Naive thymus-derived CD4-positive, alpha-beta T cell (primary cell): ENCODE data around the gene IPP. TPM values are rescaled to one million over a fixed set of nuclear protein-coding genes. Genes with fewer than 3 reads are reported as not detected.

Experiments used
- ATAC-seq: fragments of 150-1000 bp; cut with Tn5 transposase; 2 replicates; pipeline ENCODE4 v1.10.0; 2021; ENCODE audit warnings: mild to moderate bottlenecking, moderate library complexity
- CTCF ChIA-PET: fragments of 350-600 bp; sonication (Branson Sonifier 250); formaldehyde crosslinking; loops from one replicate; lab custom pipeline; 2021; ENCODE audit warnings: antibody characterized with exemption; lab: Charles Lee
- POLR2A ChIA-PET: fragments of 350-600 bp; sonication (Branson Sonifier 250); formaldehyde crosslinking; loops from one replicate; lab custom pipeline; 2021; ENCODE audit warnings: antibody characterized with exemption, inconsistent platforms; lab: Charles Lee
- DNase-seq, 9 donors: peaks; one replicate each; pipeline versions ENCODE4 v3.0.0 to v3.0.0-alpha.2; 2020 to 2022; ENCODE audit warnings: mixed read lengths in 1 of 9
- H3K27ac ChIP-seq: one replicate; pipeline ENCODE4 v1.7.0; 2013; ENCODE audit warnings: mild to moderate bottlenecking, low read depth, low read length, moderate library complexity
- H3K27me3 ChIP-seq, 2 donors: one replicate each; pipeline ENCODE4 v1.7.0; 2013; ENCODE audit warnings: low read length in 2 of 2, mild to moderate bottlenecking in 2 of 2, moderate library complexity in 2 of 2; ENCODE audit not compliant: control insufficient read depth in 2 of 2, insufficient read depth in 2 of 2
- H3K36me3 ChIP-seq, 3 experiments: 1 replicate in 2 of 3; 2 replicates in 1 of 3; pipeline ENCODE4 v1.7.0; 2013; ENCODE audit warnings: low read length in 3 of 3, mild to moderate bottlenecking in 3 of 3, moderate library complexity in 1 of 3; ENCODE audit not compliant: insufficient read depth in 3 of 3, control insufficient read depth in 2 of 3
- H3K4me1 ChIP-seq, 2 donors: one replicate each; pipeline ENCODE4 v1.7.0; 2013; ENCODE audit warnings: low read length in 2 of 2, mild to moderate bottlenecking in 2 of 2, moderate library complexity in 1 of 2; ENCODE audit not compliant: control insufficient read depth in 2 of 2, insufficient read depth in 2 of 2
- H3K4me3 ChIP-seq: 2 replicates; pipeline ENCODE4 v1.7.0; 2013; ENCODE audit warnings: mild to moderate bottlenecking, low read length
- H3K9me3 ChIP-seq, 3 experiments: 1 replicate in 2 of 3; 2 replicates in 1 of 3; pipeline ENCODE4 v1.7.0; 2013; ENCODE audit warnings: low read length in 3 of 3; ENCODE audit not compliant: control insufficient read depth in 2 of 3
- H3K27ac Mint-ChIP-seq, 9 donors: one replicate each; pipeline ENCODE4 v1.8.0; 2020 to 2022; ENCODE audit warnings: mixed read lengths in 9 of 9, mild to moderate bottlenecking in 8 of 9, moderate library complexity in 5 of 9, inconsistent platforms in 2 of 9
- H3K27me3 Mint-ChIP-seq, 5 donors: one replicate each; pipeline ENCODE4 v1.8.0; 2021 to 2022; ENCODE audit warnings: mixed read lengths in 5 of 5, mild to moderate bottlenecking in 1 of 5
- H3K36me3 Mint-ChIP-seq, 5 donors: one replicate each; pipeline ENCODE4 v1.8.0; 2020 to 2022; ENCODE audit warnings: mixed read lengths in 5 of 5, mild to moderate bottlenecking in 3 of 5, inconsistent platforms in 1 of 5
- H3K4me1 Mint-ChIP-seq, 7 donors: one replicate each; pipeline ENCODE4 v1.8.0; 2020 to 2022; ENCODE audit warnings: mixed read lengths in 7 of 7, mild to moderate bottlenecking in 3 of 7, inconsistent platforms in 1 of 7
- H3K4me3 Mint-ChIP-seq, 10 donors: one replicate each; pipeline ENCODE4 v1.8.0; 2020 to 2022; ENCODE audit warnings: mild to moderate bottlenecking in 10 of 10, mixed read lengths in 10 of 10, moderate library complexity in 6 of 10, inconsistent platforms in 2 of 10
- H3K9me3 Mint-ChIP-seq, 11 donors: one replicate each; pipeline ENCODE4 v1.8.0; 2020 to 2022; ENCODE audit warnings: mixed read lengths in 11 of 11, mild to moderate bottlenecking in 4 of 11, inconsistent platforms in 1 of 11, moderate library complexity in 1 of 11
- intact Hi-C, 2 donors: fragments of 100-400 bp; cut with micrococcal nuclease; formaldehyde crosslinking; loops; one replicate each; pipeline ENCODE4 v1.15.1; 2023
- polyA plus RNA-seq, 2 donors: library from polyadenylated mRNA; unstranded; fragments of 300-500 nt; fragmentation: Illumina TruSeq; gene quantifications; one replicate each; pipeline ENCODE4 v1.2.3, GENCODE V29; 2021
- total RNA-seq, 6 experiments: library from RNA in 5 of 6; stranded (reverse) in 5 of 6; gene quantifications; 1 replicate in 5 of 6; 2 replicates in 1 of 6; pipeline ENCODE4 v1.2.3 and lab custom pipeline; 2021 to 2026

Gene IPP
- total and polyA plus RNA-seq, 7 experiments from 2014 or later = 9.1 to 19.8 (median 12.5) TPM

DNA sequence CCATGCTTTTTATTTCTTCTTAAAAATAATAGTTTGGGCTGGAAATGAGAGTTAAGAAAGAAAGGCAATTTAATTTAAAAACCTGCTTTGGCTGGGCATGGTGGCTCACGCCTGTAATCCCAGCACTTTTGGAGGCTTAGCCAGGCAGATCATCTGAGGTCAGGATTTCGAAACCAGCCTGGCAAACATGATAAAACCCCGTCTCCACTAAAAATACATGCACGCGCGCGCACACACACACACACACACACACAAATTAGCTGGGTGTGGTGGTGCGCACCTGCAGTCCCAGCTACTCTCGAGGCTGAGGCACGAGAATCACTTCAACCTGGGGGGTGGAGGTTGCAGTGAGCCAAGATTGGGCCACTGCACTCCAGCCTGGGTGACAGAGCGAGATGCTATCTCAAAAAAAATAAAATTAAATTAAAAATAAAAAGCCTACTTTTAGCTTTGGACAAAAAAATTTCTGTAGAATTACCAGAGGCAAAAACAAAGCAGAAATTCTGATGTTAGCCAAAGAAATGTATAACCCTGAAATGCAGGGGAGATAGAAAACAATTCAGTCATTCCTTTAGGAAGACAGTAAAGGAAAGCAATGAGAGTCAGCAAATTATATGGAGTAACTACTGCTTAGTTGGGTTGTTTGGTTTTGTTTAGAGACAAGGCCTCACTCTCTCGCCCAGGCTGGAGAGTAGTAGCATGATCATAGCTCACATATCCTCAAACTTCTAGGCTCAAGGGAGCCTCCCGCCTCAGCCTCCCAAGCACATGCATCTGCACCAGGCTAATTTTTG is 15.7 kb upstream of the IPP start:
- Mint-ChIP-seq H3K36me3 (no peaks in the 10 kb centered on the region), H3K4me3 (no peak overlapping the region), H3K9me3 (no peaks in the 10 kb centered on the region), H3K4me1 (no peaks in the 10 kb centered on the region), H3K27me3 (peaks cover 0 to 17% (median 0%) of the 10 kb centered on the region in 5 donors), H3K27ac (no peak overlapping the region)
- no peak for ATAC-seq
- ChIA-PET POLR2A (no interaction called here), CTCF (no interaction called here)
- no peaks in the 10 kb centered on the region for H3K4me1 ChIP-seq
- no peak overlapping the region for H3K4me3 ChIP-seq
- H3K9me3 ChIP-seq = no peaks in the 10 kb centered on the region
- no peaks in the 10 kb centered on the region for H3K36me3 ChIP-seq
- intact Hi-C loops = no loop called here
- DNase-seq = no peak
- H3K27me3 ChIP-seq = no peaks in the 10 kb centered on the region
- no peak overlapping the region for H3K27ac ChIP-seq

DNA sequence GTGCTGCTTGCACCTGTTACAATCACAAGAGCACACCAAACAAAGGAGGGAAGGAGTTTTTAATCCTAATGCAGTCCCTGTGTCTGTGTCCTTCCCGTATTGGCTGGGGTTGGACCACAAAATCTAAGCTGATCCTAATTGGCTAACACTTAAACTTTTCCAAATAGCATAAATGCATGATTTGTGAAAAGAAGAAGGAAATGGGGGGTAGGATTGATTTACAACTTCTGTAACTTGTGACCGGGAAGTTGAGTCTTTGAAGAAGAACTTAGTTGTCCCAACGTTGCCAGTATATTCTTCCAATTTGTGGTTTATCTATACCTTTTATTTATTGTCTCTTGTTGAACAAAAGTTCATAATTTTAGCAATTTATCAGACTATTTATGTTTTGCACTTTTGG is 11.8 kb upstream of the IPP start:
- ATAC-seq (no peak), DNase-seq (no peak)
- Mint-ChIP-seq H3K27me3 (peaks cover 0 to 28% (median 0%) of the 10 kb centered on the region in 5 donors), H3K4me3 (no peak overlapping the region), H3K9me3 (no peaks in the 10 kb centered on the region), H3K36me3 (no peaks in the 10 kb centered on the region), H3K27ac (no peak overlapping the region), H3K4me1 (no peaks in the 10 kb centered on the region)
- intact Hi-C loops = no loop called here
- H3K4me1 ChIP-seq = no peaks in the 10 kb centered on the region
- POLR2A ChIA-PET = no interaction called here
- CTCF ChIA-PET = interaction anchor here (0.6 kb wide), 1 partner anchor 10 kb away, joined by 3 read pairs; no protein-coding TSS in a partner anchor
- no peaks in the 10 kb centered on the region for H3K36me3 ChIP-seq
- no peak overlapping the region for H3K27ac ChIP-seq
- H3K27me3 ChIP-seq = no peaks in the 10 kb centered on the region
- no peak overlapping the region for H3K4me3 ChIP-seq
- H3K9me3 ChIP-seq = no peaks in the 10 kb centered on the region

DNA sequence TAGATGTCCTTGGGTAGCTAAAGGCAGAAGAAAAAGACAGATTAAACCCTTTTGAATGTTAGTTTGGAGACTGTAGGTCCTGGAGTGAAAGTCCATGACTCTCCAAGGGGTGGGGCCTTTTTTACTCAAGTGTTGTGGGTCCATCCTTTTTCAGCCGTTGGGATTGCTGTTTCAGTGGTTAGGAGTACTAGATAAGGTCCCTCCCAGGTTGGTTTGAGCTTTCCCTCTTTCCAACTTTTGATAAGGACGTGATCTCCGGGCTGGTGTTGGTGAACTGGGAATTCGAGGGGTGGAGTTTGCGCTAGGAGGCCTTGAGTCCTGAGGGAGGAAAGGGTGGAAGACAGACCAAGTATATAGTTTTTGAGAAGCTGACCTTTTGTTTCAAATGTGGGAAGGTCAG is 5.2 kb upstream of the IPP start:
- peaks cover 0 to 13% (median 0%) of the 10 kb centered on the region in 5 donors for H3K27me3 Mint-ChIP-seq
- Histone ChIP-seq H3K4me1 (peaks cover 0 to 8% of the 10 kb centered on the region in 2 donors), H3K4me3 (no peak overlapping the region), H3K27me3 (no peaks in the 10 kb centered on the region), H3K9me3 (no peaks in the 10 kb centered on the region), H3K36me3 (no peaks in the 10 kb centered on the region), H3K27ac (no peak overlapping the region)
- H3K36me3 Mint-ChIP-seq = peaks cover 0 to 8% (median 0%) of the 10 kb centered on the region in 5 donors
- ATAC-seq (no peak), DNase-seq (no peak)
- H3K9me3 Mint-ChIP-seq = peaks cover 0 to 14% (median 0%) of the 10 kb centered on the region in 11 donors
- no peak overlapping the region for H3K27ac Mint-ChIP-seq
- POLR2A ChIA-PET = no interaction called here
- intact Hi-C loops = no loop called here
- peaks cover 0 to 12% (median 9%) of the 10 kb centered on the region in 7 donors for H3K4me1 Mint-ChIP-seq
- H3K4me3 Mint-ChIP-seq = no peak overlapping the region
- CTCF ChIA-PET = no interaction called here

DNA sequence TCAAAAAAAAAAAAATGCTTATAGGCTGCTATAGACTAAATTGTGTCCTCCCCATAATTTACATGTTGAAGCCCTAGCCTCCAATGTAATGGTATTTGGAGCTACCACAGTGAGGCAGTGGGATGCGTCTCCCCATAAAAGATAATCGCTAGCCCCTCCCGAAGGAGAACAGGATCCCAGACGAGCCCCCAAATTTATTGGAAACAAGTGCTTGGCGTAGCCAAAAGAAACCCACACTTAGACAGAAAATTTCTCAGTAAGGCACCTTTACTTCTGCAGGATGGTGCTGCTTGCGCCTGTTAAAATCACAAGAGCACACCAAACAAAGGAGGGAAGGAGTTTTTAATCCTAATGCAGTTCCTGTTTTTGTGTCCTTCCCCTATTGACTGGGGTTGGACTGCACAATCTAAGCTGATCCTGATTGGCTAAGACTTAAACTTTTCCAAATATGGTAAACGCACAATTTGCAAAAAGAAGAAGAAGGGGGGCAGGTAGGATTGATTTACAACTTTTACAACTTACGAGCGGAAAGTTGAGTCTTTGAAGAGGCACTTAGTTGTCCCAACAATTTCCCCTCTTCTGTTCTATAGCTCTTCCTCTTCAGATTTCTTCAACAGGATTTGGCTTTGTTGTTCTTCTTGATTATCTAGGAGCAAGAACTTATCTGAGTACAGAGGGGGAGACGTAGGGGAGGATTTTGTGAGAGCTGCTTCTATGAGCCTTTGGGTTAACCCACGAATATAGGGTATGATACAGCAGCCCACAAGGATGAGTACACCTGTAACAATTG is 3.0 kb upstream of the IPP start:
- Mint-ChIP-seq H3K4me3 (no peak overlapping the region), H3K4me1 (peaks cover 0 to 28% (median 18%) of the 10 kb centered on the region in 7 donors), H3K27ac (peak overlapping the region in 1 of 9 donors; percentile 65), H3K27me3 (peaks cover 0 to 6% (median 0%) of the 10 kb centered on the region in 5 donors), H3K36me3 (peaks cover 0 to 8% (median 0%) of the 10 kb centered on the region in 5 donors), H3K9me3 (peaks cover 0 to 14% (median 0%) of the 10 kb centered on the region in 11 donors)
- intact Hi-C loops = loop anchor here in 1 of 2 donors (5.0 kb wide), 3 partner anchors 49 to 261 kb away; partner anchors contain the start of genes MAST2, PRDX1 and TESK2
- Histone ChIP-seq H3K27ac (no peak overlapping the region), H3K36me3 (no peaks in the 10 kb centered on the region), H3K4me1 (peaks cover 0 to 12% of the 10 kb centered on the region in 2 donors), H3K9me3 (no peaks in the 10 kb centered on the region), H3K27me3 (no peaks in the 10 kb centered on the region), H3K4me3 (no peak overlapping the region)
- DNase-seq (no peak), ATAC-seq (no peak)
- ChIA-PET POLR2A (no interaction called here), CTCF (no interaction called here)

DNA sequence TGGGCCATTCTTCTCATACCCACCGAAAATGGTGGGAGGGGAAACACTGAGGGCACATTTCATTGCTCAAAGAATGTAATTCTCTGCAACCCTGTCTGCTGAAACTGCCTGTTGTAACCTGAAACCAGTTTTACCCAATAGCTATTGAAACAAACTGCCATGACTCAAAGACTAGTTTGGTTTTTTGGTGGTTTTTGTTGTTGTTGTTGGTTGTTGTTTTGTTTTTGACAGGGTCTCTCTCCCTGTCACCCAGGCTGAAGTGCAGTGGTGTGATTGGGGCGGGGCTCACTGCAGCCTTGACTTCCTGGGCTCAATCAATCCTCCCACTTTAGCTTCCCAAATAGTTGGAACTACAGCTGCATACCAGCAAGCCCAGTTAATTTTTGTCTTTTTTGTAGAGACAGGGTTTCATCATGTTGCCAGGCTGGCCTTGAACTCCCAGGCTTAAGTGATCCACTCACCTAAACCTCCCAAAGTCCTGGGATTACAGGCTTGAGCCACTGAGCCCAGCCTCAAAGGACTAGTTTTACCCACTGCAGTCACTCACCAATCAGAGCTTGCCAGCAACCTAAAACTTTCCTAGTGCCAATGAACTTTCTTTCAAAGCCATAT is 2.1 kb upstream of the IPP start:
- Histone ChIP-seq H3K4me3 (no peak overlapping the region), H3K36me3 (no peaks in the 10 kb centered on the region), H3K4me1 (peaks cover 0 to 12% of the 10 kb centered on the region in 2 donors), H3K9me3 (no peaks in the 10 kb centered on the region), H3K27me3 (no peaks in the 10 kb centered on the region), H3K27ac (no peak overlapping the region)
- intact Hi-C loops = loop anchor here in 1 of 2 donors (5.0 kb wide), 3 partner anchors 50 to 260 kb away; partner anchors contain the start of genes MAST2, PRDX1 and TESK2
- H3K36me3 Mint-ChIP-seq = peaks cover 0 to 8% (median 0%) of the 10 kb centered on the region in 5 donors
- peak overlapping the region in 1 of 10 donors; percentile 3 for H3K4me3 Mint-ChIP-seq
- peaks cover 0 to 35% (median 20%) of the 10 kb centered on the region in 7 donors for H3K4me1 Mint-ChIP-seq
- H3K27me3 Mint-ChIP-seq = peaks cover 0 to 6% (median 0%) of the 10 kb centered on the region in 5 donors
- ChIA-PET POLR2A (no interaction called here), CTCF (interaction anchor here (0.6 kb wide), 1 partner anchor 10 kb away, joined by 3 read pairs; no protein-coding TSS in a partner anchor)
- H3K9me3 Mint-ChIP-seq = peaks cover 0 to 14% (median 0%) of the 10 kb centered on the region in 11 donors
- peak overlapping the region in 7 of 9 donors; percentile 9 to 99 (median 43) for H3K27ac Mint-ChIP-seq
- DNase-seq (no peak), ATAC-seq (no peak)

DNA sequence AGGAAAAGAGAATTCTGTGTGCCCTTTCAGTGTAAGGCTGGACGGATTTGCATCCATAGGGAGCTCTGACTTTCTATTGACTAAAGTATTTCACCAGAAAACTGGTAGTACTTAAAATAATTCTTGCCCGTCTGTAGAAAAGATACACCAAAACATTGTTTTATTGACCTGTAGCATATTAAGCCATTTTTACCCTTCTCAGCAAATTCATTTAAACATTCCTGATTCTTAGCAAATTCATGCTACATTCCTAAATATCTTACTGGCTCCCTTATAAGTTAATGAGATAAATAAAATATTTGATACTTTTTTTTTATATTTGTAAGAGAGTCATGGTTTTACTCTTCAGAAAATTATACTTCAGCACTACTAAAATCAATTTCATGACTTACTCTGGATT is 1.6 kb upstream of the IPP start:
- Histone ChIP-seq H3K27ac (peak overlapping the region; percentile 97), H3K4me1 (peaks cover 0 to 12% of the 10 kb centered on the region in 2 donors), H3K27me3 (no peaks in the 10 kb centered on the region), H3K4me3 (no peak overlapping the region), H3K9me3 (no peaks in the 10 kb centered on the region), H3K36me3 (no peaks in the 10 kb centered on the region)
- no peak for ATAC-seq
- H3K27me3 Mint-ChIP-seq = peaks cover 0 to 3% (median 0%) of the 10 kb centered on the region in 5 donors
- ChIA-PET POLR2A (interaction anchor here (1.5 kb wide), 1 partner anchor 66 kb away, joined by 4 read pairs; the partner anchor contains the start of gene GPBP1L1), CTCF (no interaction called here)
- no peak for DNase-seq
- H3K9me3 Mint-ChIP-seq = peaks cover 0 to 14% (median 0%) of the 10 kb centered on the region in 11 donors
- intact Hi-C loops = loop anchor here in 1 of 2 donors (5.0 kb wide), 3 partner anchors 50 to 260 kb away; partner anchors contain the start of genes MAST2, PRDX1 and TESK2
- peaks cover 4 to 40% (median 24%) of the 10 kb centered on the region in 7 donors for H3K4me1 Mint-ChIP-seq
- H3K27ac Mint-ChIP-seq = peak overlapping the region in 7 of 9 donors; percentile 44 to 99 (median 81)
- H3K36me3 Mint-ChIP-seq = peaks cover 0 to 8% (median 0%) of the 10 kb centered on the region in 5 donors
- H3K4me3 Mint-ChIP-seq = peak overlapping the region; percentile 21 to 97 (median 70)
